CD4-positive, alpha-beta T cell treated with Interleukin-17A for 1 hour (primary cell): Measurements from ENCODE around the gene BTG2.

Source experiments
- DNase-seq: peaks from one replicate; pipeline ENCODE4 v3.0.0-alpha.2; 2020

BTG2 gene

DNA sequence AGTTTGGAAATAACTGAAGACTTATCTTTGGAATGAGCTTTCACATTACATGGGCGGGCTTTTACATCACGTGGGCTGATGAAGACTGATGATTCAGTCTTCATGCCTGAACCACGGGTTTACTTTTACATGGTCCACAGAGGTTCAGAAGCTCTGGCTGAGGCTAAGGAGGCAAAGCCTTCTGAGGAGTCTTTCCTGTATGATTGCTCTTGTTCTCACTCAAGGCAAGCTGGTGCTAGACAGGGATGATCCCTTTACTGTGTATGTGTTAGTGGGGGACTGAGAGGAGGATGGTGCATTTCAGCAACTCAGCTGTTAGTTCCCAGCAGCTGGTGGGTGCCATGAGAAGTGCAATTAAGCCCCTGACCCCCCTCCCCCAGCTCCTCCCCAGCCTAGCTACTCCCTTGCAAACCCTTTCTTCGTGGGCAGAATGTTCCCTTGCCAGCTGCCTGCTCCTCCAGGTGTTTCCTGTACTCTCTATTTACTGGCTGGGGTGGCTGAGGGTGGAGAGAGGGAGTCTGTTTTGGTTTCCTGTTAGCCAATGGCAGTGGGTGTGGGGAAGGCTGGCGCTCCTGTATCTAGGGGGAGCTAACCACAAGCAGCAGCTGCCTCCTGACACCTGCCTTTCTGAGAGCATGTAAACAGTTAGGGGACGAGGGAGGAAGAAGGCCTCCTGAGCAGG lies 15.4 kb downstream of the BTG2 start:
- peak; percentile 87 for DNase-seq

GRCh38 chr1:203321273-203322052 lies 16.1 kb downstream of the BTG2 start:
- DNase-seq = no peak

GRCh38 chr1:203322500-203323179 lies 17.3 kb downstream of the BTG2 start:
- DNase-seq = no peak

GRCh38 chr1:203323587-203323986 lies 18.3 kb downstream of the BTG2 start:
- no peak for DNase-seq

GRCh38 chr1:203324105-203325025 lies 19.0 kb downstream of the BTG2 start:
- DNase-seq = peak; percentile 77

DNA sequence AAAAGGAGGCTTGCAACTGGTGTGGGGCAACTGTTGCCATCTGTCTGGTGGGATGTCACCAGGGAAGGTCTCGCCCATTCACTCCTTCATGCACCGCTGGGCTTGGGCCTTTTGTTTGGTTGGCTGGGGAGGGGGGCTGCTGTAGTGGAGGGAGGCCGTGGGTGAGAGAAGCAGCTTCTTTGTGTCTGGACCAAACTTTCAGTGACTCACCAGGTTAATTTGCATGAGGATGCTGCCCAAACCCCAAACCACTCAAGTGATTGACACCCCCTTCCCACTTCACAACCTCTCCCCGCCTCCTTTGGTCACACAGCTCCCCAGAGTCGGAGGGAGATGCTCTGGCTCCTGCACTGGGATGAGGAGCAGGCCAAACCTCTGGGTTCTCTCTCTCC lies 19.7 kb downstream of the BTG2 start:
- DNase-seq = peak; percentile 73

- no peak for DNase-seq
Observed at GRCh38 chr1:203325418-203326091, 20.2 kb downstream of the BTG2 start.

DNA sequence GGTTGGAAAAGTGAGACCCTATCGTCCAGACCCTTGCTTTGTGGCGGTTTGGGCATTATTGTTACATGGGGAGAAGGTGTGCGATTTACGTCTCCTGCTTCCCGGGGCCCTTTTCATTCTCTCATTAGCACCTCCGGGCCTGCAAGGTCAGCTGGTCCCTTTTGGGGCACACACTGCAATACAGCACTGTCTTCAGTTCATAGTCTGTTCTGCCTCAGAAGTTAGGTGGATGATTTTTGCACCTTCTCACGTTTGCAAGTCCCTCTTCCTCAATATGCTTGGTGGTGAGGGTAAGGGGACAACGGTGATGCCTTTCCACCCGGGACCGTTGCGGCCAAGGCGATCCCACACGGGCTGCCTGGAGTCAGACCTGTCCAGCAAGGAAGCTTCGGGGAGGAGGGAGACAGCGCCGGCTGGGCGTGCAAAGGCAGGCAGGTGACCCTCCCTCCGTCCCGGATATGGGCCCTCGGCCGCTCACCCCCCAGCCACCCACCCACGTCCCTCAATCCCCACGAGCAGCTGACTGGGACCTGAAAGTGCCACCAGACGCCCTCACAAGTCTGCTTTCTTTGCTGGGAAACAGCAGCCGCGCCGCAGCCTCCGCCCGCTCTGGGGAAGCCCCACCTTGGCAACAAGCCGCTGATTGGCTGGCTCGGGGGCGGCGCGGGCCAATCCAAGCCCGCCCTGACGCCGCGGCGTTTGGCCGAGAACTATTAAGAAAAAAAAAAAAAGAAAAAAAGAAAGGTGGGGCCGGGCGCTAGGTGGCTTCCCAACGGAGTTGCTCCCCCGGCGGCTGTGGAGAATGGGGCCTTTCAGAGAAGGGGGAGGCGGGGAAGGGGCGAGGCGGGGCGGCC lies 21.7 kb downstream of the BTG2 start:
- DNase-seq = peak; percentile 95

GRCh38 chr1:203327684-203328457 lies 22.6 kb downstream of the BTG2 start:
- DNase-seq = peak; percentile 88

GRCh38 chr1:203328714-203329122 lies 23.4 kb downstream of the BTG2 start:
- no peak for DNase-seq

- no peak for DNase-seq
Observed at GRCh38 chr1:203331224-203331623, 25.9 kb downstream of the BTG2 start.

- DNase-seq = no peak
Observed at GRCh38 chr1:203335503-203335902, 30.2 kb downstream of the BTG2 start.

DNA sequence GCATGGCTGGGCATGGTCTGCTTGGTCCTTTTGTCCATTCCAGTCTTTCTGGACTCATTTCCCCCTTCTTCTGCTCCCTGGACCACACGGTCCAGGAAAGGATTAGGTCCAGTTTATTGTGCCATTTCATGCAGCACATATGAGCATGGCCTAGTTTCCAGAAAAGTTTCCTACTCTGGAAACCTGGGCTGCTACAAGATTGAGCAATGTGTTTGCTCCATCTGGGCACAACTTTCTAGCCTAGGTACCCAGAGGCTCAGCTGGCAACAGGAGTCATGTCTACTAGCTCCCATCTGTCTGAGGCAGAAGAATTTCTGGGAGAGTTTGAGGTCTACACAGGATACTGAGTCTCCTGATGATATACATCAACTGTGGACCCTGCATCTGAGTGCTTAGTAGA lies 30.8 kb downstream of the BTG2 start:
- DNase-seq = no peak

DNA sequence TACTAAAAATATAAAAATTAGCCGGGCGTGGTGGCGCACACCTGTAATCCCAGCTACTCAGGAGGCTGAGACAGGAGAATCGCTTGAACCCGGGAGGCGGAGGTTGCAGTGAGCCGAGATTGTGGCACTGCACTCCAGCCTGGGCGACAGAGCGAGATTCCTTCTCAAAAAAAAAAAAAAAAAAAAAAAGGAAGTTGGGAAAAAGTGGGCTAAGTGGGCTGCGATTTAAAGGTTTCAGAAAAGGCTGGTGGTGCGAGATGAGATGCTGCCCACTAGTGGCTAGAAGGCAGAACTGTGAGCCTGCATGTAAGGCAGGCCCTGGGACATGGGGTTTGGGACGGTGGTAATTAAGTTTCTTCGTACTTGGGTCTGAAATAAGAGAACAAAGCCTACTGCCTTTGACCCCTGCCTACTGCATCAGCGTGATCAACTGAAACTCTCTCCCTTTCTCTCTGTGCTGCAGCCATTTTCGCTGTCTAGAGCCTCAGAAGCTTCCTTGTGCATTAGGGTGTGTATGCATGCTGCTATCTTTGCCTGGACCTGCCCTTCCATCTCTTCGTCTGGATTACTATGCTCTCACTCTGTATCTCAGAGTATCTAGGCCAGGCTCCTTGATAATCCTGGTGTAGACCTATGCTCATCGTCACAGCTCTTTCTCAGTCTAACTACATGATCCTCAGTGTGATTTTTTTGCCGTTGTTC lies 33.2 kb downstream of the BTG2 start:
- DNase-seq = peak; percentile 76

DNA sequence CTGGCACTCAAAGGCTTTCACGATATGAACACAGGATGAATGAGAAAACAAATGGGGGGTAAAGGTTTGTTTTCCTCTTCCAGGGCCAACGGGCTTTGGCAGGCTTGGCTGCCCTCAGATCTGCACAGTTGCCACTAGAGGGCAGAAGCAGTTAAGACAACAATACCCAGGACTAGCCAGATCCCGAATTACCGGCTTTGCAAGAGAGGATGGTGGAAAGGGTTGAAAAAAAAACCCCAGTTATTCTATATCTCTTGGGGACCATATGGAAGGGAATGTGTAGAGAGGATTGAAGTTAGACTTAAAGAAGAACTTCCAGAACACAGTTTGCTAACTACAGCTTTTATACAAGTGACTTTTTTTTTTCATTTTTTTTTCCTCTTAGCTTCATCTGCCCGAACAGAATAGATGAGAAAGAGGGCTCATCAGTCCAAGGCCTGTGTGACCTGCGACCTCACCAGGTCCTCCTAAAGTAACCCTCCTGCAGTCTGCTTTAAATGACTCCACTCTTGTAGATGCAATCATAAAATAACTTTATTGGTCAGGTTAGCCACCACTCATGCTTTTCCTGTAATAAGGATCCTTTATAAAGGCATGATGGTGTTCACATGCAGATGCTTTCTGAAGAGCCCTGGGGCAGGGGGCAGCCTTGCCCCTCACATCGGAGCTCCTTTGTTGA lies 34.9 kb downstream of the BTG2 start:
- peak; percentile 76 for DNase-seq

DNA sequence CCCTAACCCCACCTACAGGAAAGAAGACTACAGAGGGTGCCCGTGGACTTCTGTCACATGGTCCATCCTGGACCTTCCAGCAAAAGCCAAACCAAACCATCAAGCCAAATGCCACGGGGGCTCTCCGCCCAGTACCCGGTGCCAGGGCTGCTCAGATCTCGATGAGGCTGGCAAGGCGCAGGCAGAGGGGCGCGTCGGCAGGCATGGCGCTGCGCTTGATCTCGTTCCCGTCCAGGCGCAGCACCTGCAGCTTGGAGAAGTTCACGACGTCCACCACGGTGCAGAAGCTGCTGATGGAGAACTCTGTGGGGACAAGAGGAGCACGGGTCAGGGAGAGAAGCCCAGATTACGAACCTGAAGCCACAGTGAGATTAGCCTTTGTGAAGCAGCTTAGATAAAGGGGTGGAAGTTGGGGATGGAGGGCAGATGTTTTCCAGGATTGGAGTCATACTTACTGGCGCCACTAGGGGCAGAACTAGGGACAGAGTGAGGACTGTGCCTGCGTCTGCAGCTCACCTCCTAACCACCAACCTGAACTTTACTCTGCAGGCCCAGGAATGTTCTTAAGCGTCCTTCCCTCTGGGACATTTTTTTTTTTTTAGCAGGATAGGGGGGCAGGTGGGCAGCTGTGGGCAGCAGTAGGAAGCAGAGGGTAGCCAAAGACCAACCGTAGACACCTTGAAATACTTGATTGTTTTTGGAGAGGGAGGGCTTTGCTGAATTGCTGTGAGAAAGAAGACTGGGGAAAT lies 37.0 kb downstream of the BTG2 start:
- peak; percentile 55 for DNase-seq

DNA sequence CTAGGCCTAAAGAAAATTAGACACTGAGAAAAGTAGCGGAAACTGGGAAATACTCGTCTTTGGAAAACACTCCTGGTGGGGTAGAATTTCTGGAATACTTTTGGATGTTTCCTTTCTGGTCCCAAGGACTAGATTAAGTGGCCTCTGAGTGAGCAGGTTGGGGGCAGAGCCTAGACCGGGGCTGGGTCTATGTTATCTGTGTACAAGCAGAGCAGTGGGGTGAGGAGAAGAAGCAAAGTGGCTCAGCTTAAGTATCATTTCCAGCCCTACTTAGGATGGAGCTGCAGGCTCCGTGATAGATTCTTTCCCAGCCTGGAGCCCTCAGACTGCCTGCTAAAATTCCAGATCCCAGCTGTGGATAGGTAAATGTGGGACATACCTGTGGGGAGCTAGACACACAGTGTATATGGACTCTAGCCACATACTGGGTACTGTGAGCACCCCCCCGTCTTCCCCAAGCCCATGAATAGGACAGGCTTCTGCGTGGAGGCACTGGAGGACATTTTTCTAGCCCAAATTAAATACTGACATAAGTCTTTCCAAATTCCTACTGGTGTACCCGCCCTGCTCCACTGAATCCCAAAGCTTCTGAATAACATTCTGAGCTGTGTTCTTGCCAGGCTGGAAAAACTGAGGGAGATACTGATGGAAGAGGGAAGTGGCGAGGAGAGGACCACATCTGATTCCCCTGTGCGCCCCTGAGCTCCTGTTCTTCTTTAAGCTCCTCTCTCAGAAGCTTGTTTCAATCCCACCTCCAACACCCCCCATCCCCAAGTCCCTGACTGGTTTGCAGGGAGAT lies 38.8 kb downstream of the BTG2 start:
- no peak for DNase-seq
